HG03103 (cell line): ENCODE data around the gene KRTAP10-8.
"Not testable (repeated sequence)": the region's sequence is repeated elsewhere in the genome, so short reads cannot be mapped to it uniquely, and the experiment has no call there.

Experiments
- ATAC-seq: cut with Tn5 transposase; IDR thresholded peaks from one replicate; pipeline ENCODE4 v1.9.1; 2021; ENCODE audit warnings: low read depth; ENCODE audit not compliant: unreplicated experiment

Gene KRTAP10-8

DNA sequence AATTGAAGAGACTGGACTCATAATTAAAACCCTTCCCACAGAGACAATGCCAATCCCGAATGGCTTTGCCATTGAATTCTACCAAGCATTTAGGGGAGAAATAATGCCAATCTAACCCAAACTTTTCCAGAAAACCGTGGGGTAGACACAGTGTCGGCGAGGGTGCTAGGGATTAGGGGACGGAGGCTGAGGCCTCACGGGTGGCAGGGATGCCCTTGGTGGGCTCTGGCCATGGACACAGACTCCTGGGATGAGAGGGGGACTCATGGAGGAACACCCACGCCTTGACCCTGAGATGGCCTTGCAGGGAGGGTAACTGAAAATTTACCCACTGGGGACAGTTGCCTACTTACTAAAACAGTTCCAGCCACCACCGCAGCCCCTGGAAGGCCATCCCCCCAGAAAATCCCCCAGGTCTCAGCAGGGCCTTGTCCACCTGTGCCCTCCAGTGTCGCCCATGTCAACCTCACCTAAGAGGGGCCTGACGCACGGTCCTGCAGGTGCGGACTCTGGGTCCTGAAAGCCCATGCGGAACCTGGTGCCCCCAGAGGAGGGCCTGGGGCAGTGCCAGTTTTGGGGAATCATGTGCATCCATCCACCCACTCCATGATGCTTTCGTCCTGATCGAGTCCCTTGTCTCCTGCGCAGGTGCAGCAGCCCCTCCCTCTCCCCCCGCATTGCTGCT, 33.4 kb upstream of the KRTAP10-8 start:
- ATAC-seq, result no peak

DNA sequence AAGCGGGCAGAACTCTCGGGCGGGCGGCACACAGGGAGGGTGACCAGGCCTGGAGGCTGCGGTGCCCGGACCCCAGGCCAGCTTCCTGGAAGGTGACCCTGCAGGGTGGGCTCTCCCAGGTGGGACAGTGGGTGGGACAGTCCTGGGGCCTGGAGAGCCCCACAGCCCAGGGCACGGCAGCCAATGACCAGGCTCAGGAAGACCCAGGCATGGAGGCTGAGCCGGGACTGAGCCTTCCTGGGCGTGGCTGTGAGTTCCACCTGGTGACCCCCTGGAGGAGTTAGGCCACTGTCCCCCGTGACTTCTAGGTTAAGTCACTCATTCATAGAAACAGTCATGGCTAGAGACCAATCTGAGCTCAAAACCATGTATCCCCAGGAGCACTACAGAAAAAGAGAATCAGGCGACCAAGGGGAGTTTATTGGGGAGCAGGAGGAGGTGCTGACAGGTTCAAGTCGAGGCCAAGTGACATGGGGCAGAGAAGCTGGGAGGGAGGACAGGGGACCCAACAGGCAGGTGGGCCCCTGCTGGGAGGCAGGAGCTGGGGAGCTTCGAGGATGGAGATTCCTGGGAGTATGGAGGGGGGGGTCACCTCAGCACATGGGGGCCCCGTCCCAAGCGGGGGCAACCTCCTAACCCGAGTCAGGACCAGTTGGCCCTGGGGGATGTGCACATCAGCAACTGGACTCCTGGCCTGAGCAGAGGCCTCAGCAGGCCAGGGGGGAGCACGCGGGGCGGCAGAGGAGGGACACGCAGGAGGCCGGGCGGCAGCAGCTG, 32.6 kb upstream of the KRTAP10-8 start:
- no peak for ATAC-seq

DNA sequence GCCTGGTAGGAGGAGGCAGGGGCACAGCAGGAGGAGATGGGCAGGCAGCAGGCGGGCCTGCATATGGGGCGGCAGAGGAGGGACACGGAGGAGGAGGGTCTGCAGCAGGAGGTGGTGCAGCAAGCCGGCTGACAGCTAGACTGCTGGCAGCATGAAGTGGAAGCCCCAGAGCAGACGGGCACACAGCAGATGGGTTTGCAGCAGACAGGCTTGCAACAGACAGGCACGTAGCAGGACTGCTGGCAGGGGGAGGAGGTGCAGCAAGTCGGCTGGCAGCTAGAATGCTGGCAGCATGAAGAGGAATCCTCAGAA, 32.1 kb upstream of the KRTAP10-8 start:
- ATAC-seq, result no peak

DNA sequence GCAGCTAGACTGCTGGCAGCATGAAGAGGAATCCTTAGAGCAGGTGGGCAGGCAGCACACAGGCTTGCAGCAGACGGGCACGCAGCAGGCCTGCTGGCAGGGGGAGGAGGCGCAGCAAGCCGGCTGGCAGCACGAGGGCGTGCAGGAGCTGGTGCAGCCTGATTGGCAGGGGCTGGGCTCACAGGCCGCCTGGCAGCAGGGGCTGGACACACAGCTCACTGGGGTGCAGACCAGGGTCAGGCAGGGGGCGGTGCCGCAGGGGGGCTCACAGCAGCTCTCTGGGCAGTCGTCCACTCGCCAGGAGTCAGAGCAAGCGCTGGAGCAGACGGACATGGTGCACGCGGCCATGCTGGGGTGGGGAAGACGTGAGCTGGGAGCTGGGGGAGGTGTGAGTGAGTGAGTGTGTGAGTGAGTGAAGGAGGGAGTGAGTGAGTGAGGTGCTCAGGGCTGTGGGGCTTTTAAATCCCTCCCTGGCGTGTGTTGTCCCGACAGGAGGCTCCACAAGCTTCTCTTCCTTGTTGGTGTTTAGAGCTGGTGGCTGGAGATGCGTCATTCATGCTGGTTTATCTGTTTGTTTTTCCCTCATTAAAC, 31.6 kb upstream of the KRTAP10-8 start, which contains the start of gene KRTAP10-5:
Gene KRTAP10-5, minus strand, starts transcription at position 374 of the 591 bp plus-strand sequence. Its CDS starts 26 bp downstream, at position 348.
- not testable (repeated sequence) for ATAC-seq

DNA sequence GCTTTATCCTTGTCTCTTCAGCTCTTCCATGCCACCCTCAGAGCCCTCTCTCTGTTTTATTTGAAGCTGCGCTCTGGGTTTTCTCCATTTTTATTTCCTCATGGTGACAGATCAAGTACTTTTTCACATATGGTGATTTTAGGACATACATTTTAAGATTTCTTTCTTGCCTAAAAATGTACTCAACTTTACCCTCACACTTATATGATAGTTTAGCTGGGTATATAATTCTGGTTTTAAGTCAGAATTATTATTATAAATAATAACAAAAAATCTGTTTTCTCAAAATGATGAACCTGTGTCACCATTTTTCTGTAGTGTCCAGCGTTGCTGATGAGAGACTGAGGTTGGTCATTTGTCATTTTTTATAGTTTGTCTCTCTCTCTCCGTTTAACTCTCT, 30.7 kb upstream of the KRTAP10-8 start:
- no peak for ATAC-seq

DNA sequence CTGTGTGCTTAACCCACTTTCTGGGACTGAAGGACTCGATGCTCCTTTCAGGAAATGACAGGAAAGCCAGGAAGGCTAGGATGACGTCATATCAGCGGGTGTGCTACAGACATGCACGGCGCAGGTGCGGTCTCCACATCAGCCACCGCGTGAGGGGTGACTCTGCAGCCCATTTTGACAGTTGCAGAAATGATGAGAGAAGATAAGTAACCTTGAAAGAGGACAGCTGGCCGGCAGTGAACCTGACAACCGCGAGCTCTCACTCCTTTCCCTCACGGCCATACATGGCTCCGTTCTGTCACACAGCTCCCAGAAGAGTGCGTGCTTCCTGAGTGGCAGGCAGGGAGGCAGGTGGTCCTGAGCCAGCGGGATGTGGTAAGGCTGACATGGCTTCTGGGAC, 29.8 kb upstream of the KRTAP10-8 start:
- ATAC-seq, result no peak

DNA sequence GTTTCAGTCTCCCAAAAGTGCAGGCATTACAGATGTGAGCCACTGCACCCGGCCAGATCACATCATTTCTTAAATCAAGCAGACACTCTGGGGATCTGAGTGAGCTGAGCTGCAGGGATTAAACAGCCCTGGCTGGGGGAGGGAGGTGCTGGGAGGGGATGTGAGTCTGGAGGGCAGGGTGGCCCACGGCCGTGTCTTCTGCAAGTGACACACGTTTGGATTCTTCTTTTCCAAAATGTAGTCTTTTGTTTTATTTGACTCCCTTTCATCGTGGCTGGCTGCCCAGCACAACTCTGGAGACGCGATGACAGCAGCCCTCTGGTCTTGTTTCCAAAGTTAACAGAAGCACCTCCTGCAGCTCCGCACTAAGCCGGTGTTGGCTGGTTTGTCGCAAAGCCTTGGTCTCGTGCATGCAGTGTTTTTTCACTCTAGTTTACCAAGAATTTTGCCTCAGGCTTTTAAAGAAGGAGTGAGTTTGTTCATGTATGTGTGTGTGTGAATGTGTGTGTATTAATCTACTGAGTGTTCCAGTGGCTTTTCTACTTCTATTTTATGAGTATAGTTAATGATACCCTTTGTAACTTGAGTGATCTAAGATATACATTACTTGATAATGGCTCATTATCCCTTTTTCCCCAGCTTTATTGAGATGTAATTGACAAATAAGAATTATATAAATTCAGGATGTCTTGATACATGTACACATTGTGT, 28.6 kb upstream of the KRTAP10-8 start:
- ATAC-seq, result no peak

DNA sequence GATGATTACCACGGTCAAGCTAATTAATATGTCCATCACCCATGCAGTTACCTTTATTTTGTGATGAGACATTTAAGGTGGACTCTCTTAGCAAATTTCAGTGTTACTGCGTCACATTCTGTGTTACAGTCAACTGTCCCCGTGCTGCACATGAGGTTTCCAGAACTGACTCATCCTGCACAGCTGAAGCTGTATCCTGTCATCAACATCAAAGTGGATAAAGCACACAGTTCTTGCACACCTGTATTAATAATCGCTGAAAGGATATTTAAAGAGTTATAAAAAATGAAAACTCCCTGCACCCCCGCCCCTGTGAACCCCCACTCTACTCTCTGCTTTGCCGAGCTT, 28.1 kb upstream of the KRTAP10-8 start:
- no peak for ATAC-seq

DNA sequence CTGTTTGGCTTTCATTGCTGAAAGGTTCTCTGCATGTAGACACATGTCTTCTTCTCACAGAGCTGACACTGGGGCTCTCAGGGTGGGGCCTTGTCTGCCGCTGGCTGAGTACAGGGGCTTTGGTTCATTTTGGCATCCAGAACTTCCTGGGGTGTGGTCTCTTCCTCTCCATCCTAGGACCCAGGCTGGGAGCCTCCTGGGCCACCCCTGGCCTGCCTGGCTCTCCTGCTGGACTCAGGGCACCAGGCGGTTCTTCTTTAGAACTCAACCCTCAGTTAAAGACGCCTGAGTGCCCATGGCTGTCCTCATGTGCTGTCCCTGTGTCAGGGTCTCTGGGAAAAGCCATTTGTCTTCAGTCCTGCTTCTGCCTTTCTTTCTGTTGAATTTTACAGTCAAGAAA, 26.0 kb upstream of the KRTAP10-8 start:
- ATAC-seq, result no peak

DNA sequence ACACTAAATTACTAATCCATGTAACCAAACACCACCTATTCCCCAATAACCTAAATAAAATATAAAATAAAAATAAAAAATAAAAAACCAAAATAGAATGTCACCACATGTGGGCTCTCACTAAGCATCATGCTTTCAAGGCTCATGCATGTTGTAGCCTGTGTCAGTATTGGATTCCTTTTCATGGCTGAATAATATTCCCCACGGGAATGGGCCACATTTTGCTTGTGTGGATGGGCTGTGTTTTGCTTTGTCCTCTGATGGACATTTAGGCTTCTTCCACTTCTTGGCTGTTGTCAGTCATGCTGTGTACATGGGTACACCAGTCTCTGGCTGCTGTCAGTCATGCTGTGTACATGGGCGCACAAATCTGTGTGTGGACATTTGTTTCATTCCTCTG, 22.8 kb upstream of the KRTAP10-8 start:
- ATAC-seq, result no peak

DNA sequence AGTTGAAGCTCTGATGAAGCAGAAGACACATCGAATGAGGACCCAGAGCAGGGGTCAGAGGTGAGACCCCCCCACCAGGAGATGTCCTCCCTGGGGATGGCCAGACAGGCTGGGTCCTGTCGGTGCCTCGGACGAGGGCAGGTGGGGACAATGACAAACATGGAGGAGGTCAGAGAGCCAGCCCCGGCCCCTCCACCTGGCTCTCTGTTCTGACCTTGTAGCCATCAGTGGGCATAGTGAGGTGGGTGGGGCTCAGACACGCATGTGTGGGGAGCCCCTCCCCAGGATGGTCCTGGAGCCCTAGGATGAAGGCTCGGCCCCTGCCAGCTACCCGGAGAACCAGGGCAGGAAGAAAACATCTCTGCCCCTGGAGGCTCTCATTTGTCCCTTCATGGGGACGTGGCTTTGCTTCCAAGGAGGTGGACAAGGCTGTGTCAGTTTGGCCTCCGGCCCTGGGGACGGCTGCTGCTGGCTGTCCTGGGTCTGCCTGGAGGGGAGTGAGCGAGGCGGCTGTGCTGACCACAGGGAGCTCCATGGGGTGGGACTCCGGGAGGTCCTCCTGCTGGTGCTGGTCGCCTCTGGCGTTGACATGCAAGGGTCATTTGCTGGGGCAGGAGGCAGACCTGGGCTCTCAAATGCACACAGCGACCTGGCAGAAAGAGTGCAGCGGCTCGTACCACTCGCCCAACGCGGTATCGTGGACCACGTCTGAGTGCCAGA, 22.1 kb upstream of the KRTAP10-8 start:
- no peak for ATAC-seq

DNA sequence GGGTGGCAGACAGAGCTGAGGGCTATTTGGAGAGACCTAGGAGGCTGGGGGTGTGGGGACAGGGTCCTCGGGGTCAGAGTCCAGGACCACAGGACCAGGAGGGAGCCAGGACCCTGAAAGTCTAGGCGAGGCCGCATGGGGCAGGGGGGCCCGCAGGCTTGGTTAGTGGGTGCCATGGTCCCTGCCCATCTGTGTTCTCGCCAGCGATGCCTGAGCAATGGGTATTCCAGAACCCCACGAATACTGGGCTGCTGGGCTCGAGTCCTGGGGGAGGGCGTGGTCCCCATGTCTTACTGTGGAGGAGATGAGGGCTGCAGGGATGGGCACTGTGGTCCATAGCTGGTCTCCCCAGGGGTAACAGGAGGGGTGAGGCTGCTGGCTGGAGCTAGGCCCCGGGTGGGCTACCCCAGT, 21.6 kb upstream of the KRTAP10-8 start:
- ATAC-seq, result no peak

DNA sequence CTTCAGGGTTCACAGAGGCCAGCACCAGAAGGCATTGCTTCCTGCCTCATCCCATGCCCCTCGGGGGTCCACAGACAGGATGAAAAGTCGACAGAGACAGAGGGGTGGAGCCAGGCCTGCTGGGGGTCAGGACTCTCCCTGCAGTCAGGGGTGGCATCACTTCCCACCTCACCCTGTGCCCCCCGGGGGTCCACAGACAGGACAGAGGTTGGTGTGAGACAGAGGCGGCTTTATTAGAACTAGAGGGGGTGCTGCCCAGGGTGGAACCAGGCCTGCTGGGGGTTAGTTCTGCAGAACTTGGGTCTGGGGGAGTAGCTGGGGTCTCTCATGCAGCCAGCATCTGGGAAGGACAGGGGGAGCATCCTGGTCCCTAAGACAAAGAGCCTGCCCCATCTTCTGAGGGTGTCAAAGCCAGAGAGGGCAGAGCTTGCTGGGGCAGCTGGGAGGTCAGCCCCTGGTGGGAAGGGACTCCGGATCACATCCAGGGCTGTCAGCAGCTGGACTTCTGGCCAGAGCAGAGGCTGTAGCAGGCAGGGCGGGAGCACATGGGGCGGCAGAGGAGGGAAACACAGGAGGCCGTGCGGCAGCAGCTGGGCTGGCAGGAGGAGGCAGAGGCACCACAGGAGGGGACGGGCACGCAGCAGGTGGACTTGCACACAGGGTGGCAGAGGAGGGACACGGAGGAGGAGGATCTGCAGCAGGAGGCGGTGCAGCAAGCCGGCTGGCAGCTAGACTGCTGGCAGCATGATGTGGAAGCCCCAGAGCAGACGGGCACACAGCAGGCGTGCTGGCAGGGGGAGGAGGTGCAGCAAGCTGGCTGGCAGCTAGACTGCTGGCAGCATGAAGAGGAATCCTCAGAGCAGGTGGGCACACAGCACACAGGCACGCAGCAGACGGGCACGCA, 20.7 kb upstream of the KRTAP10-8 start:
- ATAC-seq, result not testable (repeated sequence)

DNA sequence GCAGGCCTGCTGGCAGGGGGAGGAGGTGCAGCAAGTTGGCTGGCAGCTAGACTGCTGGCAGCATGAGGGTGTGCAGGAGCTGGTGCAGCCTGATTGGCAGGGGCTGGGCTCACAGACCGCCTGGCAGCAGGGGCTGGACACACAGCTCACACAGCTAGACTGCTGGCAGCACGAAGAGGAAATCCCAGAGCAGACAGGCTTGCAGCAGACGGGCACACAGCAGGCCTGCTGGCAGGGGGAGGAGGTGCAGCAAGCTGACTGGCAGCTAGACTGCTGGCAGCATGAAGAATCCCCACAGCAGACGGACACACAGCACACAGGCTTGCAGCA, 20.1 kb upstream of the KRTAP10-8 start:
- ATAC-seq, result not testable (repeated sequence)

DNA sequence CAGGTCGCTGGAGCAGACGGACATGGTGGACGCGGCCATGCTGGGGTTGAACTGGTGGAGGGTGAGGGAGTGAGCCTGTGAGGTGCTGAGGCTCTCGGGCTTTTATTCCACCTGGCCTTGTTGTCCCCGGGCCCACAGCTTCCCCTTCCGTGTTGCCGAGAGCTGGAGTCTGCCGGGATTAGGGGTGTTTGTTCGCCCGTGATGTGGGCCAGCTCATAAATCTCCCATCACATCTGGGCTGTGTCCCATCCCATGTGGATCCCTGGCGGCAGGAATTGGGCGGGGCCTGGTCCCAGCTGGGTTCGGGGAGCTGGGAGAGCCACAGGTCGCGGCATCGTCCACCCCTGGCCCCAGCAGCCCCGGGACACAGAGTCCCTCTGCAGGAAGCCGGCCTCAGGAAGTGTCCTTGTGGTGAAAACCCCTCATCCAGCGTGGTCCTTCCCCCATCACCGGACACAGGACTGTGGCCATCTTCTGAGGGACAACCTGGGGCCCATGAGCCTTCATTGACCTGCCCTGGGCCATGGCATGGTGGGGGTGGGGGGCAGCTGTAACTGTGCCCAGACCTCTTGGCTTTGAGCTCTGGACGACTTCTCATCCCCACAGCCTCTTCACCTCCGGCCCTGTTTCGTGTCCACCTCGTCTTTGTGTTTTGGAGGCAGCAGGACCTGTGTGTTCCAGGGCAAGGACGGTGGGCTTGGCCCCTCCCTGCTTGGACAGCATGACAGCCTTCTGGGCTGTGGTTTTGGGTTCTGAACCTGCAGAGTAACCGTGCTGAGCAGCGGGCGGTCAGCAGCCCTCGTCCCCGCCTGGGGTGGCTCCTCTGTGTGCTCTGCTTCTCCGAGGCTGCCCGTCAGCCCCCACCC, 19.2 kb upstream of the KRTAP10-8 start, which contains the start of gene KRTAP10-6:
Gene KRTAP10-6, minus strand, starts transcription at position 60 of the 866 bp plus-strand sequence. Its CDS starts 21 bp downstream, at position 39.
- ATAC-seq, result no peak

DNA sequence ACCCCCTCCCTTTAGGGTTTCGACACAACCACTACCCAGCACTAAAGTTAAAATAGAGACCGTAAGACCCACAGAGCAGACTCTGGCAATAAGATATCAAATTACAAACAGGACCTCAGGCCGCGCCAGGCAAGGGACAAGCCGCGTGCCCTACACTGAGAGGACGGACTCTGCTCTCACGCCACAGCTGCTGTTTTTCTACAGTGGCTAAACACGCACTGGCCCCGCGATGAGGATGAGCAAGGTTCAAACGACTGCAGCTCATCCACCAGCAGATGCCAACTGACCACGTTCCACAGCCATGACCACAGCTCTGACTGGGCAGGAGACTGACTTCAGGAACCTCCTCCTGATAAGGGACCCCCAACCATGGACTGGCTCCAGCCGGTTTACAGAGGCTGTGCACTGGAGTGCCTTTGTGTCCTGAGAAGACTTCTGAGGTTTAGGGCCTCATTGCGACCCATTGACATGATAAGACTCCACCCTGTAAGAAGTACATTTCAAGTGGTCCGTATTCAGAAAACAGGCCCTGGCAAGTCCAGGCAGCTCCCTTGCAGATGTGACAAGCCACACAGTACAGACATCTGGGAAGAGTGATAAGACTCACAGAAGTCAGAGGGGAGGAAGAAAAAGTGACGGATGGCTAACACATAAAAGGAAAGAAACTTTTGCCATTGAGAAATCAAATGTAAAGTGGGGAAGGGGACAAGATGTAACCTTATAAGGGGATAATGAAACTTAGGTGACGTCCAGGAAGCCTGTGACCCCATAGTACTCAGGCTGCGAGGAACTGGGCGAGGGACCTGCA, 18.1 kb upstream of the KRTAP10-8 start:
- no peak for ATAC-seq

DNA sequence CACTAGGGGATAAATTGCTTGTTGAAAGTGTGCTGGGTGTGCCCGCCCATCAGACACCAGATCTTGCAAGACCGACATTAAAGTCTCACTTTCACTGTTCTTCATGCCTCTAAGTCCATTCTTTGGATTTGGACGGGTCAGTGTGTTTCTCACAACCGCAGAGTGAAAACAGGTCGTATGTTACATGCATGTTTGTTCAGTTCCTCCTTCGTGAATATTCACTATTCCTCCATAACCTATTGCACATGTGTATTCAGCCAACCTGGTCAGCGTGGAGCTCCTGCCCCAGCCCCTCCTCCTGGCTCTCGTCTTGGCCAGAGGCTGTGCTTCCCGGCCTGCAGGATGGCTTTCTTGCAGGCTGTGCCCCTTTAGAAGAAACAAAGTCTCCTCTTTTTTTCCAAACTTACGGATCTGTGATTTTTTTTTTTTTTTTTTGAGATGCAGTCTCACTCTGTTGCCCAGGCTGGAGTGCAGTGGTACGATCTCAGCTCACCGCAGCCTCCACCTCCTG, 17.4 kb upstream of the KRTAP10-8 start:
- ATAC-seq, result no peak

DNA sequence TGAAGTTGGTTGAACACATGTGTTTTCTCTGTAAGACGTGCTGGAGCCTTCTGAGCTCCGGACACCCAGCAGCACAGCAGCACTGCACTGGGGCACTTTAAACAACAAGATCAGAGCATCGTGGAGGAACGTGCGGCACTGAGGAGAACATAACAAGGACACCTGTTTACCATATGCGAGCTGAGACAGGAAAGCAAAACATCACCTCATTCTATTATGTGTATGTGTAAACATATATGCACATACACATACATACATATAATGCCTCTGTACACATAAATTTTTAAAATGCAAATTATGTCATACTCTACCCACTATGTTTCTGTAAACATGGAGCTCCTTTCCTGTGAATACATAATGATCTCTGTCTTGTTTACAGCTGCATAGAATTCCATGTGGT, 16.4 kb upstream of the KRTAP10-8 start:
- ATAC-seq, result no peak
